Peyer's patch (tissue), 4 donors: Measurements from ENCODE around the gene ZNF417.

Experiments used
- CTCF ChIP-seq, 6 experiments: fragments of 450-650 bp in 4 of 6; fragments of 200-600 bp in 2 of 6; sonication (generic) in 1 of 6; IDR thresholded peaks; one replicate each; pipeline ENCODE4 v1.5.1; 2017 to 2019; ENCODE audit warnings: antibody characterized with exemption in 6 of 6, mild to moderate bottlenecking in 3 of 6, moderate library complexity in 1 of 6
- POLR2A ChIP-seq, 2 donors: fragments of 450-650 bp; IDR thresholded peaks; one replicate each; pipeline ENCODE4 v1.5.1; 2017; ENCODE audit warnings: antibody characterized with exemption in 2 of 2, mild to moderate bottlenecking in 2 of 2, moderate library complexity in 2 of 2

- no peak for TF ChIP-seq CTCF (IDR thresholded peaks at IDR 0.05)
- no peak for TF ChIP-seq POLR2A (IDR thresholded peaks at IDR 0.05)
Observed at GRCh38 chr19:57900311-57900710, 16.1 kb downstream of the ZNF417 start.
